ENCODE measurements around the gene ARHGEF33. TPM values are rescaled to one million over a fixed set of nuclear protein-coding genes. Genes with fewer than 3 reads are reported as not detected.

Gene ARHGEF33
- total and polyA plus RNA-seq, 2 donors, result 0.99 to 2.1 TPM

DNA sequence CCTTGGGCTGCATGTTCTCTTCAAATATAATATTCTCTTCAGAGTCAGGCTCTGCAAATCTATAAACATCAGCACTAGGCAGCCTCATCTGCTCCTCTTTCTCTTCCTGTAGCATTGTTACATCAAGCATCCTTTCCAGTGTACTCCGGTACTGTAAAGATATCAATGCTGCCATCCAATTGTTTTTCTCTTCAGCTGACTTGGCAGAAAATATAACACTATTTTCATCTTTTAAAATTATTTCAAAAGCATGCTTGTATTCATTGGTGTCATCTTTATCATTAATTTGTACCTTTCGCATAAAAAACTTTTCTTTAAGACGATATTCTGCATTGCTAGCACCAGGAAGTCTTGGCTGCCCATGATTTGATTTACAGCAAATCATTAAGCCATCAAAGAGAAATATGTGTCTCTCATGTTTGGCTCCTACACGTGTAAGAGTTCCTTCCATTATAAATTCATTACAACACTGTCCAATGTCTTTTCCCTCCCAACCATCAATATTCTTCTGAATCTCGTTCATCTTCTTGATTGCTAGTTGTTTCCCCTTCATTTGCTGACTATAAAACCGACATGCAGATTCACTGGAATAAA is 133.1 kb downstream of the ARHGEF33 start:
- H3K27ac ChIP-seq (ENCODE audit: low read depth), result no peak overlapping the region
- no peaks in the 10 kb centered on the region for H3K36me3 ChIP-seq (ENCODE audit: insufficient read depth)
- 78% methylated on average over 6 of the region's 6 CpGs for WGBS
- H3K4me1 ChIP-seq (ENCODE audit: insufficient read depth), result no peaks in the 10 kb centered on the region
- DNase-seq (ENCODE audit: extremely low spot score), result no peak
- no peak overlapping the region for H3K4me3 ChIP-seq (ENCODE audit: low read depth, low read length)

GRCh38 chr2:39023649-39024048 is 134.0 kb downstream of the ARHGEF33 start:
- Histone ChIP-seq H3K4me1 (ENCODE audit: insufficient read depth) (no peaks in the 10 kb centered on the region), H3K27ac (ENCODE audit: low read depth) (no peak overlapping the region), H3K4me3 (ENCODE audit: low read depth, low read length) (no peak overlapping the region), H3K36me3 (ENCODE audit: insufficient read depth) (no peaks in the 10 kb centered on the region)
- 59% methylated on average over 3 of the region's 3 CpGs for WGBS
- no peak for DNase-seq (ENCODE audit: extremely low spot score)

GRCh38 chr2:39024833-39025232 is 135.2 kb downstream of the ARHGEF33 start:
- 92% methylated on average over 4 of the region's 4 CpGs for WGBS
- no peak for DNase-seq (ENCODE audit: extremely low spot score)
- H3K36me3 ChIP-seq (ENCODE audit: insufficient read depth), result peaks cover 4% of the 10 kb centered on the region
- H3K27ac ChIP-seq (ENCODE audit: low read depth), result no peak overlapping the region
- no peak overlapping the region for H3K4me3 ChIP-seq (ENCODE audit: low read depth, low read length)
- H3K4me1 ChIP-seq (ENCODE audit: insufficient read depth), result no peaks in the 10 kb centered on the region

Small RNAs within 50 kb of the gene (small RNA-seq; reads per million reads assigned to genes)
- gene RN7SL96P (not detected), gene RNU6-851P (not detected)

Other genes starting within 250 kb of the ARHGEF33 start
- gene GALM, start 223.8 kb upstream of the ARHGEF33 start, total RNA-seq, result 16.8 TPM
- gene GALM, start 223.8 kb upstream of the ARHGEF33 start, polyA plus RNA-seq, result 12.7 TPM
- 115 TPM for gene SRSF7, start 138.5 kb upstream of the ARHGEF33 start, total RNA-seq
- gene SRSF7, start 138.5 kb upstream of the ARHGEF33 start, polyA plus RNA-seq, result 132 TPM
- 12.2 TPM for gene GEMIN6, start 111.7 kb upstream of the ARHGEF33 start, total RNA-seq
- 7.7 TPM for gene GEMIN6, start 111.7 kb upstream of the ARHGEF33 start, polyA plus RNA-seq
- 30.3 TPM for gene DHX57, start 13.9 kb upstream of the ARHGEF33 start, total RNA-seq
- 9.2 TPM for gene DHX57, start 13.9 kb upstream of the ARHGEF33 start, polyA plus RNA-seq
- gene MORN2, start 13.9 kb upstream of the ARHGEF33 start, total RNA-seq, result 15.3 TPM
- gene MORN2, start 13.9 kb upstream of the ARHGEF33 start, polyA plus RNA-seq, result 20.2 TPM
- 92.6 TPM for gene SOS1, start 231.2 kb downstream of the ARHGEF33 start, total RNA-seq
- gene SOS1, start 231.2 kb downstream of the ARHGEF33 start, polyA plus RNA-seq, result 17.3 TPM